K562 (cell line): ENCODE results near the gene NEURL4. TPM values are rescaled to one million over a fixed set of nuclear protein-coding genes. Genes with fewer than 3 reads are reported as not detected.

Experiments
- BMI1 ChIP-seq: fragments of 150-350 bp; IDR thresholded peaks from 2 replicates; pipeline ENCODE4 v1.6.1; 2014; ENCODE audit warnings: low read length
- BRF1 ChIP-seq: IDR thresholded peaks from 3 replicates; pipeline ENCODE4 v1.6.1; 2011; ENCODE audit warnings: borderline replicate concordance, mild to moderate bottlenecking; ENCODE audit not compliant: insufficient read length; ENCODE audit errors: extremely low read depth
- FOXP1 ChIP-seq: sonication (generic); formaldehyde crosslinking; IDR thresholded peaks from 2 replicates; pipeline ENCODE4 v1.8.0; 2022; ENCODE audit warnings: mild to moderate bottlenecking, missing genetic modification reagents
- HNRNPUL1 ChIP-seq: fragments of 200-400 bp; formaldehyde crosslinking; IDR thresholded peaks from 2 replicates; pipeline ENCODE4 v1.6.1; 2017; ENCODE audit warnings: low read length
- KAT2B ChIP-seq: IDR thresholded peaks from one replicate; pipeline ENCODE4 v1.6.1; 2012; ENCODE audit warnings: low read depth, mild to moderate bottlenecking, control low read depth, inconsistent platforms, low read length, moderate library complexity
- LCOR ChIP-seq: sonication (generic); formaldehyde crosslinking; IDR thresholded peaks from 2 replicates; pipeline ENCODE4 v1.8.0; 2022; ENCODE audit warnings: mild to moderate bottlenecking, missing genetic modification reagents
- MCM3 ChIP-seq: fragments of 450-650 bp; IDR thresholded peaks from 2 replicates; pipeline ENCODE4 v1.6.1; 2016
- RBM25 ChIP-seq: fragments of 200-400 bp; formaldehyde crosslinking; IDR thresholded peaks from 2 replicates; pipeline ENCODE4 v1.6.1; 2018; ENCODE audit warnings: low read length, low read depth, moderate library complexity; ENCODE audit not compliant: severe bottlenecking
- SIN3A ChIP-seq, 2 experiments: fragments of 150-350 bp in 1 of 2; IDR thresholded peaks; 2 replicates each; pipeline ENCODE4 v1.6.1; 2011 to 2016; ENCODE audit warnings: borderline replicate concordance in 2 of 2, low read depth in 2 of 2, low read length in 2 of 2, mild to moderate bottlenecking in 2 of 2, moderate library complexity in 2 of 2; ENCODE audit not compliant: control insufficient read depth in 1 of 2
- TCF3 ChIP-seq: sonication (generic); formaldehyde crosslinking; IDR thresholded peaks from 2 replicates; pipeline ENCODE4 v1.4.0; 2020; ENCODE audit warnings: mild to moderate bottlenecking, missing genetic modification reagents
- ZEB2 ChIP-seq: fragments of 450-650 bp; IDR thresholded peaks from 2 replicates; pipeline ENCODE4 v1.6.1; 2016
- ZFPM2 ChIP-seq: fragments of 250-450 bp; sonication (Bioruptor Pico); IDR thresholded peaks from 2 replicates; pipeline ENCODE4 v1.5.1; 2022; ENCODE audit warnings: mild to moderate bottlenecking
- ZNF134 ChIP-seq: fragments of 250-450 bp; sonication (Bioruptor Pico); conservative IDR thresholded peaks from 2 replicates; pipeline ENCODE4 v1.4.0; 2020
- ZNF146 ChIP-seq: IDR thresholded peaks from one replicate; pipeline ENCODE4 v1.6.1; 2018; ENCODE audit warnings: missing compliant biosample characterization; ENCODE audit not compliant: unreplicated experiment
- ZNF384 ChIP-seq: IDR thresholded peaks from 2 replicates; pipeline ENCODE4 v1.6.1; 2012; ENCODE audit warnings: low read depth, low read length, improper control_type of control experiment
- polyA plus RNA-seq, 8 experiments: library from polyadenylated mRNA; depleted of rRNA in 4 of 8; stranded (reverse) in 5 of 8; unstranded in 3 of 8; fragments of >200 nt; fragmentation: Nextera tagmentation in 2 of 8; fragmentation: Illumina TruSeq in 1 of 8; extraction: Ambion mirVana in 2 of 8; extraction: Trizol in 1 of 8; gene quantifications; 2 replicates each; pipeline versions ENCODE4 v1.2.1 to v1.2.3, GENCODE V29; 2011 to 2014; ENCODE audit warnings: inconsistent platforms in 1 of 8, missing spikeins in 1 of 8
- total RNA-seq, 7 experiments: library from RNA; depleted of rRNA in 6 of 7; stranded (reverse); fragments of >200 nt in 6 of 7; fragmentation: Illumina TruSeq in 2 of 7; extraction: Trizol in 2 of 7; gene quantifications; 2 replicates each; pipeline versions ENCODE4 v1.2.1 to v1.2.3, GENCODE V29; 2011 to 2021; ENCODE audit warnings: low replicate concordance in 1 of 7
- TF ChIP-seq, protein P1 (sequence below): fragments of 450-650 bp; IDR thresholded peaks from one replicate; pipeline ENCODE4 v1.6.1; 2018; ENCODE audit warnings: mild to moderate bottlenecking, moderate library complexity; ENCODE audit not compliant: partially characterized antibody
- TF ChIP-seq, protein P2 (sequence below): sonication (generic); formaldehyde crosslinking; IDR thresholded peaks from 2 replicates; pipeline ENCODE4 v1.8.0; 2022; ENCODE audit warnings: missing genetic modification reagents, mild to moderate bottlenecking, borderline replicate concordance
- TF ChIP-seq, protein P3 (sequence below): sonication (generic); formaldehyde crosslinking; IDR thresholded peaks from 2 replicates; pipeline ENCODE4 v1.8.1; 2022; ENCODE audit warnings: missing genetic modification reagents
- TF ChIP-seq, protein P4 (sequence below): sonication (generic); formaldehyde crosslinking; IDR thresholded peaks from 2 replicates; pipeline ENCODE4 v1.8.1; 2023; ENCODE audit warnings: mild to moderate bottlenecking, missing genetic modification reagents
- TF ChIP-seq, protein P5 (sequence below): fragments of 200-400 bp; formaldehyde crosslinking; IDR thresholded peaks from 2 replicates; pipeline ENCODE4 v1.6.1; 2017; ENCODE audit warnings: mild to moderate bottlenecking, low read depth, low read length, moderate library complexity

Gene NEURL4
- total and polyA plus RNA-seq, 9 of the 15 experiments (the other 6 are each of a cell fraction or from before 2014, with no cell fraction given) = 0.08 to 37.4 (median 11.5) TPM

DNA sequence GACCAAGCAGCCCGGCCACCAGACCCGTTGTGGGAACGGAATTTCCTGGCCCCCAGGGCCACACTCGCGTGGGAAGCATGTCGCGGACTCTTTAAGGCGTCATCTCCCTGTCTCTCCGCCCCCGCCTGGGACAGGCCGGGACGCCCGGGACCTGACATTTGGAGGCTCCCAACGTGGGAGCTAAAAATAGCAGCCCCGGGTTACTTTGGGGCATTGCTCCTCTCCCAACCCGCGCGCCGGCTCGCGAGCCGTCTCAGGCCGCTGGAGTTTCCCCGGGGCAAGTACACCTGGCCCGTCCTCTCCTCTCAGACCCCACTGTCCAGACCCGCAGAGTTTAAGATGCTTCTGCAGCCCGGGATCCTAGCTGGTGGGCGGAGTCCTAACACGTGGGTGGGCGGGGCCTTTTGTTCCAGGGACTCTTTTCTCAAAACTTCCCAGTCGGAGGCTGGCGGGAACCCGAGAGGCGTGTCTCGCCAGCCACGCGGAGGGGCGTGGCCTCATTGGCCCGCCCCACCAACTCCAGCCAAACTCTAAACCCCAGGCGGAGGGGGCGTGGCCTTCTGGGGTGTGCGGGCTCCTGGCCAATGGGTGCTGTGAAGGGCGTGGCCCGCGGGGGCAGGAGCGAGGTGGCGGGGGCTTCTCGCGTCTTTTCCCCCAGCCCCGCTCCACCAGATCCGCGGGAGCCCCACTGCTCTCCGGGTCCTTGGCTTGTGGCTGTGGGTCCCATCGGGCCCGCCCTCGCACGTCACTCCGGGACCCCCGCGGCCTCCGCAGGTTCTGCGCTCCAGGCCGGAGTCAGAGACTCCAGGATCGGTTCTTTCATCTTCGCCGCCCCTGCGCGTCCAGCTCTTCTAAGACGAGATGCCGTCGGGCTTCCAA lies 47.8 kb downstream of the NEURL4 start, which contains the start of gene SLC2A4 (continued):
- TF ChIP-seq HNRNPUL1 (no peak), BMI1 (no peak), ZNF384 (no peak), ZEB2 (no peak), RBM25 (no peak), BRF1 (no peak), FOXP1 (CRISPR knock-in tag) (no peak), TCF3 (CRISPR knock-in tag) (no peak), MCM3 (no peak), SIN3A (IDR thresholded peaks at IDR 0.05; ENCODE audit: borderline replicate concordance in 2 of 2, control insufficient read depth in 1 of 2, low read depth in 2 of 2, low read length in 2 of 2) (peak; percentile 80; a peak in 2 of 4 replicates), ZFPM2 (CRISPR knock-in tag) (0 out of 2 replicates have a peak, but pooled peaks have one; percentile 57), ZNF146 (CRISPR knock-in tag) (no peak), ZNF134 (no peak), LCOR (CRISPR knock-in tag) (no peak), KAT2B (no peak)
- TF ChIP-seq, protein P1, sequence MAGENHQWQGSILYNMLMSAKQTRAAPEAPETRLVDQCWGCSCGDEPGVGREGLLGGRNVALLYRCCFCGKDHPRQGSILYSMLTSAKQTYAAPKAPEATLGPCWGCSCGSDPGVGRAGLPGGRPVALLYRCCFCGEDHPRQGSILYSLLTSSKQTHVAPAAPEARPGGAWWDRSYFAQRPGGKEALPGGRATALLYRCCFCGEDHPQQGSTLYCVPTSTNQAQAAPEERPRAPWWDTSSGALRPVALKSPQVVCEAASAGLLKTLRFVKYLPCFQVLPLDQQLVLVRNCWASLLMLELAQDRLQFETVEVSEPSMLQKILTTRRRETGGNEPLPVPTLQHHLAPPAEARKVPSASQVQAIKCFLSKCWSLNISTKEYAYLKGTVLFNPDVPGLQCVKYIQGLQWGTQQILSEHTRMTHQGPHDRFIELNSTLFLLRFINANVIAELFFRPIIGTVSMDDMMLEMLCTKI = no peak
- TF ChIP-seq, protein P2, sequence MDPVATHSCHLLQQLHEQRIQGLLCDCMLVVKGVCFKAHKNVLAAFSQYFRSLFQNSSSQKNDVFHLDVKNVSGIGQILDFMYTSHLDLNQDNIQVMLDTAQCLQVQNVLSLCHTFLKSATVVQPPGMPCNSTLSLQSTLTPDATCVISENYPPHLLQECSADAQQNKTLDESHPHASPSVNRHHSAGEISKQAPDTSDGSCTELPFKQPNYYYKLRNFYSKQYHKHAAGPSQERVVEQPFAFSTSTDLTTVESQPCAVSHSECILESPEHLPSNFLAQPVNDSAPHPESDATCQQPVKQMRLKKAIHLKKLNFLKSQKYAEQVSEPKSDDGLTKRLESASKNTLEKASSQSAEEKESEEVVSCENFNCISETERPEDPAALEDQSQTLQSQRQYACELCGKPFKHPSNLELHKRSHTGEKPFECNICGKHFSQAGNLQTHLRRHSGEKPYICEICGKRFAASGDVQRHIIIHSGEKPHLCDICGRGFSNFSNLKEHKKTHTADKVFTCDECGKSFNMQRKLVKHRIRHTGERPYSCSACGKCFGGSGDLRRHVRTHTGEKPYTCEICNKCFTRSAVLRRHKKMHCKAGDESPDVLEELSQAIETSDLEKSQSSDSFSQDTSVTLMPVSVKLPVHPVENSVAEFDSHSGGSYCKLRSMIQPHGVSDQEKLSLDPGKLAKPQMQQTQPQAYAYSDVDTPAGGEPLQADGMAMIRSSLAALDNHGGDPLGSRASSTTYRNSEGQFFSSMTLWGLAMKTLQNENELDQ (CRISPR knock-in tag) = no peak
- TF ChIP-seq, protein P3, sequence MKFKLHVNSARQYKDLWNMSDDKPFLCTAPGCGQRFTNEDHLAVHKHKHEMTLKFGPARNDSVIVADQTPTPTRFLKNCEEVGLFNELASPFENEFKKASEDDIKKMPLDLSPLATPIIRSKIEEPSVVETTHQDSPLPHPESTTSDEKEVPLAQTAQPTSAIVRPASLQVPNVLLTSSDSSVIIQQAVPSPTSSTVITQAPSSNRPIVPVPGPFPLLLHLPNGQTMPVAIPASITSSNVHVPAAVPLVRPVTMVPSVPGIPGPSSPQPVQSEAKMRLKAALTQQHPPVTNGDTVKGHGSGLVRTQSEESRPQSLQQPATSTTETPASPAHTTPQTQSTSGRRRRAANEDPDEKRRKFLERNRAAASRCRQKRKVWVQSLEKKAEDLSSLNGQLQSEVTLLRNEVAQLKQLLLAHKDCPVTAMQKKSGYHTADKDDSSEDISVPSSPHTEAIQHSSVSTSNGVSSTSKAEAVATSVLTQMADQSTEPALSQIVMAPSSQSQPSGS (CRISPR knock-in tag) = no peak
- TF ChIP-seq, protein P4, sequence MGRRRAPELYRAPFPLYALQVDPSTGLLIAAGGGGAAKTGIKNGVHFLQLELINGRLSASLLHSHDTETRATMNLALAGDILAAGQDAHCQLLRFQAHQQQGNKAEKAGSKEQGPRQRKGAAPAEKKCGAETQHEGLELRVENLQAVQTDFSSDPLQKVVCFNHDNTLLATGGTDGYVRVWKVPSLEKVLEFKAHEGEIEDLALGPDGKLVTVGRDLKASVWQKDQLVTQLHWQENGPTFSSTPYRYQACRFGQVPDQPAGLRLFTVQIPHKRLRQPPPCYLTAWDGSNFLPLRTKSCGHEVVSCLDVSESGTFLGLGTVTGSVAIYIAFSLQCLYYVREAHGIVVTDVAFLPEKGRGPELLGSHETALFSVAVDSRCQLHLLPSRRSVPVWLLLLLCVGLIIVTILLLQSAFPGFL (CRISPR knock-in tag) = no peak
- TF ChIP-seq, protein P5, sequence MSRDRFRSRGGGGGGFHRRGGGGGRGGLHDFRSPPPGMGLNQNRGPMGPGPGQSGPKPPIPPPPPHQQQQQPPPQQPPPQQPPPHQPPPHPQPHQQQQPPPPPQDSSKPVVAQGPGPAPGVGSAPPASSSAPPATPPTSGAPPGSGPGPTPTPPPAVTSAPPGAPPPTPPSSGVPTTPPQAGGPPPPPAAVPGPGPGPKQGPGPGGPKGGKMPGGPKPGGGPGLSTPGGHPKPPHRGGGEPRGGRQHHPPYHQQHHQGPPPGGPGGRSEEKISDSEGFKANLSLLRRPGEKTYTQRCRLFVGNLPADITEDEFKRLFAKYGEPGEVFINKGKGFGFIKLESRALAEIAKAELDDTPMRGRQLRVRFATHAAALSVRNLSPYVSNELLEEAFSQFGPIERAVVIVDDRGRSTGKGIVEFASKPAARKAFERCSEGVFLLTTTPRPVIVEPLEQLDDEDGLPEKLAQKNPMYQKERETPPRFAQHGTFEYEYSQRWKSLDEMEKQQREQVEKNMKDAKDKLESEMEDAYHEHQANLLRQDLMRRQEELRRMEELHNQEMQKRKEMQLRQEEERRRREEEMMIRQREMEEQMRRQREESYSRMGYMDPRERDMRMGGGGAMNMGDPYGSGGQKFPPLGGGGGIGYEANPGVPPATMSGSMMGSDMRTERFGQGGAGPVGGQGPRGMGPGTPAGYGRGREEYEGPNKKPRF = no peak
